ENCODE data around the gene FKBP7.
"Not testable (repeated sequence)": the region's sequence is repeated elsewhere in the genome, so short reads cannot be mapped to it uniquely, and the experiment has no call there.

FKBP7 gene

GRCh38 chr2:178478439-178479274 lies at the start of gene FKBP7:
Gene FKBP7 (minus strand): TSS chr2:178478600. CDS start chr2:178478499, 101 bp downstream.
- peak; percentile 80 for DNase-seq (ENCODE audit: low spot score)

GRCh38 chr2:178527592-178527991 lies 49.2 kb upstream of the FKBP7 start:
- DNase-seq (ENCODE audit: low spot score) = no peak

GRCh38 chr2:178526256-178526655 lies 47.9 kb upstream of the FKBP7 start:
- no peak for DNase-seq (ENCODE audit: low spot score)

DNA sequence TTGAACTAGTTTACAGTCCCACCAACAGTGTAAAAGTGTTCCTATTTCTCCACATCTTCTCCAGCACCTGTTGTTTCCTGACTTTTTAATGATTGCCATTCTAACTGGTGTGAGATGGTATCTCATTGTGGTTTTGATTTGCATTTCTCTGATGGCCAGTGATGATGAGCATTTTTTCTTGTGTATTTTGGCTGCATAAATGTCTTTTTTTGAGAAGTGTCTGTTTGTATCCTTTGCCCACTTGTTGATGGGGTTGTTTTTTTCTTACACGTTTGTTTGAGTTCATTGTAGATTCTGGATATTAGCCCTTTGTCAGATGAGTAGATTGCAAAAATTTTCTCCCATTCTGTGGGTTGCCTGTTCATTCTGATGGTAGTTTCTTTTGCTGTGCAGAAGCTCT lies 47.1 kb upstream of the FKBP7 start:
- not testable (repeated sequence) for DNase-seq (ENCODE audit: low spot score)

DNA sequence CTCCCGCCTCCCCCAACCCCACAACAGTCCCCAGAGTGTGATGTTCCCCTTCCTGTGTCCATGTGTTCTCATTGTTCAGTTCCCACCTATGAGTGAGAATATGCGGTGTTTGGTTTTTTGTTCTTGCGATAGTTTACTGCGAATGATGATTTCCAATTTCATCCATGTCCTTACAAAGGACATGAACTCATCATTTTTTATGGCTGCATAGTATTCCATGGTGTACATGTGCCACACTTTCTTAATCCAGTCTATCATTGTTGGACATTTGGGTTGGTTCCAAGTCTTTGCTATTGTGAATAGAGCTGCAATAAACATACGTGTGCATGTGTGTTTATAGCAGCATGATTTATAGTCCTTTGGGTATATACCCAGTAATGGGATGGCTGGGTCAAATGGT lies 46.6 kb upstream of the FKBP7 start:
- DNase-seq (ENCODE audit: low spot score) = not testable (repeated sequence)

DNA sequence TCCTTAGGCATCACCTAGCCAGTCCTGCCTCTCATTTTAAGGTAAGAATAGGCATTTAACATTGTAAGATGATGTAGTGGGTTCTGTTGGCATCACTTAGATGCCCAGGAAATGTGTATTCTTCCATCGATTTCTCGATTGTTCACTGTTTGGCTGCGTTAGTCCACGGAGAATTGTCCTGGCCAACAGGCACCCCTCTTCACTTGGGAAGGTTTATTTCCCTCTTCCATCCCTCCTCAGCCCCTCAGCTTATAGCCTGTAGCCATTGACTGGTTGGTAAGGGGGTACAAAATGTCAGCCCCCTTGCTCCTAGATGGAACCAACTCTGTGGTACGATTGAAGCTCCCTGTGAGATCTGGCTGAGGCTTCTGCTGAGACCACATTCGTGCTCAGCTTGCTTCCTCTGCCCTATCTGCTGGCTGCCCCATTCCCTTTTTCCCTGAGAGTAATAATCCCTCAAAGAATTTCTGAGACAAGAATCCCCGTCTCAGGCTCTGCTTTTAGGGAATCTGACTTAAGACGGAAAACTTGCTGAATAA lies 45.3 kb upstream of the FKBP7 start:
- DNase-seq (ENCODE audit: low spot score) = no peak

GRCh38 chr2:178522950-178523595 lies 44.7 kb upstream of the FKBP7 start:
- peak; percentile 86 for DNase-seq (ENCODE audit: low spot score)

GRCh38 chr2:178521304-178522150 lies 43.1 kb upstream of the FKBP7 start:
- DNase-seq (ENCODE audit: low spot score) = no peak

GRCh38 chr2:178517496-178517895 lies 39.1 kb upstream of the FKBP7 start:
- no peak for DNase-seq (ENCODE audit: low spot score)

DNA sequence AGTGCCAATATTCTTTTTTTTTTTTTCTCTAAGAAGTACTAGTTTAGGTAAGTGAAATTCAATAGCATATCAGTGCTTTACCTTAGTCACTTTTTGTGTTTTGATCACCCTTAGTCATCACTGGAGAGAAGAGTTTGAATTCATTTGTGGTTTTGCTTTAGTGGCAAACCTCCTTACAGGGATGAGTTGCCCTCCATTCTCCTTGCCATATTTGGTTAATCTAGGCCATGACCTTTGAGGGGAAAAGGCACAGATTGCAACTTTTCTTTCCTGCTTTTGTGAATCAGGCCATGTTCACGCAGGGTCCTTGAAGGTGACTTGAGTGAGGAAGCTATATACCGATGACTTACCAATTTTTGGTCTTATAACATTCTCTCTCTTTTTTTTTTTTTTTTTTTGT lies 36.3 kb upstream of the FKBP7 start:
- DNase-seq (ENCODE audit: low spot score) = peak; percentile 52

GRCh38 chr2:178513876-178514275 lies 35.5 kb upstream of the FKBP7 start:
- no peak for DNase-seq (ENCODE audit: low spot score)

DNA sequence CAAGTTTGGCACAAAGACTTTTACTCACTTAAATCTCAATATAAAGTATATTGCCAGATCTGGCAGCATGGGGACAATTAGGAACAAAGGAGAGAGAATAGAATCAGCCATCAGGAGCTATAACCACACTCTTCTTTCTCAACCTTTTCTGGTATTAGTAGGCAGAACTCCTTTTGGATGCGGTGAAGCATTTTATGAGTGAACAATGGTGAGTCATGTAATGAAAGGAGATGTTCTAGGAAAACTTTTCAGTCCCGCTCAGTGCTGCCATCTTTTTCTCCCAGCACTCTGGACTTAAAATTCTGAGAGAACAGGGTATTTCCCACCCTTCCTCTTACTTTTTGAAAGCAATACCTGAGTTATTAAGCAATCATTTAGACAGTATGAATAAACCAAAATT lies 34.1 kb upstream of the FKBP7 start:
- no peak for DNase-seq (ENCODE audit: low spot score)

- DNase-seq (ENCODE audit: low spot score) = no peak
Observed at GRCh38 chr2:178510384-178510783, 32.0 kb upstream of the FKBP7 start.

GRCh38 chr2:178508646-178509045 lies 30.2 kb upstream of the FKBP7 start:
- no peak for DNase-seq (ENCODE audit: low spot score)

- DNase-seq (ENCODE audit: low spot score) = no peak
Observed at GRCh38 chr2:178506949-178507348, 28.5 kb upstream of the FKBP7 start.

DNA sequence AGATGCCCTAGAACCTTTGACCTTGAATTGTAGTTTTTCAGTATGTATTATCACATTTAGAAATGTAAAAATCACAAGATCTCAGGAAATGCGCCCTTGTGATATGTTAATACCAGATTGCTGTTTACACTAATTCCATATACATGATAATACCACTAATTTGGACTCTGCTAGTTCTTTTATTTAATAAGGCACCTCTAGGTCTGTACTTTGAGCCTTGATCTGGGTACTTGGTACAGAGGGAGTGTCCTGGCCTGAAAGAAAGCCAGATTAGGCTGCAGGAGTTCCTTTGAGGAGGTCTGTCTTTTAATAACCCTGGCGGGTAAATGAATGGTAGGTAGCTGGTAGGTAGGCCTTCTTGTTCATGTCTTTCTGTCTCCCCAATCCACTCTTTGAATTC lies 28.1 kb upstream of the FKBP7 start:
- no peak for DNase-seq (ENCODE audit: low spot score)

GRCh38 chr2:178506101-178506500 lies 27.7 kb upstream of the FKBP7 start:
- DNase-seq (ENCODE audit: low spot score) = no peak

GRCh38 chr2:178502751-178503150 lies 24.4 kb upstream of the FKBP7 start:
- DNase-seq (ENCODE audit: low spot score) = no peak

DNA sequence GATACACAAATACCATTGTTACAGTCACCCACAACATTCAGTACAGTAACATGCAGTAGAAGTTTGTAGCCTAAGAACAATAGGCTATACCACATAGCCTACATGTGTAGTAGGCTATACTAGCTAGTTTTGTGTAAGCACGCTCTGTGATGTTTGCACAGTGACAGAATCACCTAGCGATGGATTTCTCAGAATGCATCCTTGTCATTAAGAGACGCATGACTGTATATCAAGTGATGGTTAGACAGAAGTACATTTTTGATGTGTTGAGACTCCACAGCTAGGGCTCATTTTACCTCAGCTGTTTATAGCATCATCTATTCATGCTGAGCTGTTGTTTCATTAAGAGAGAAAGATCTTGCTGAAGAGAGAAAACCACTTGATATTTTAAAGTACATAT lies 21.2 kb upstream of the FKBP7 start:
- no peak for DNase-seq (ENCODE audit: low spot score)

DNA sequence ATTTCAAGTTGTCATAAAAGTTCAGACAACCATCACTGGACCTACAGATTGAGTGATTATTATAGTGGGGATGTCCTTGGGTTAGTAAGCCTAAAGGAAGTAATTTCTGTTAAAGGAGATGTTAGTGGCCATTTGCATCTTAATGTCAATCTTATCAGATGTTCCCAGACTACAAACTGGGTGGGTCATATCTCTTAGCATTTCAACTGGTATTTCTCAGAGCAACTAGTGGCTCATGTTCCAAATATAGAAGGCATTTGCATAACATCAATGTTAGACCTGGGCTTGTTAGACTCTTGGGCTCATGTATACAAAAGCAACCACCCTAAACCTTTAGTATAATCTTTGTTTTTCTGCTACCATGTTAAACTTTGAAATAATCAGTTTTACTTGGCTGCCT lies 19.7 kb upstream of the FKBP7 start:
- DNase-seq (ENCODE audit: low spot score) = no peak

- DNase-seq (ENCODE audit: low spot score) = no peak
Observed at GRCh38 chr2:178496049-178496448, 17.6 kb upstream of the FKBP7 start.

DNA sequence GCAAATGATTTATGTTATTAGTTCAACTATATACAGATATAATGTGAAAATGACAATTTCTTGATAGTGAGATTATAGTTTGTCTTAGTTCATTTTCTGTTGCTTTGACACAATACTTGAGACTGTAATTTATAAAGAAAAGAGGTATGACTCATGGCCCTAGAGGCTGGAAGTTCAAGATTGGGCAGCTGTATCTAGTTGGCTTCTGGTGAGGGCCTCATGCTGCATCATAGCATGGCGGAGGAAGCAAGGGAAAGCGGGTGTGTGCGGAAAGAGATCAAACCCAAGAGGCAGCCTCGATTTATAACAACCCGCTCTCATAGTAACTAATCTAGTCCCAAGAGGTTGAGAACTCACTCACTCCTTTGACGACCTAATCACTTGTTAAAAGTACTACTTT lies 13.2 kb upstream of the FKBP7 start:
- no peak for DNase-seq (ENCODE audit: low spot score)
